Esophagus squamous epithelium (tissue), 5 donors: ENCODE measurements around the gene PRPF8. TPM values are rescaled to one million over a fixed set of nuclear protein-coding genes. Genes with fewer than 3 reads are reported as not detected.

ENCODE experiments used
- DNase-seq: peaks from one replicate; lab custom pipeline; 2025; lab: John Stamatoyannopoulos, UW
- H3K27ac ChIP-seq, 4 donors: fragments of 200-600 bp; sonication (generic); one replicate each; pipeline ENCODE4 v1.5.1; 2016 to 2019; ENCODE audit warnings: mild to moderate bottlenecking in 1 of 4
- H3K27me3 ChIP-seq, 4 donors: fragments of 200-600 bp; sonication (generic); 1 replicate in 3 of 4; 2 replicates in 1 of 4; pipeline versions ENCODE4 v1.5.1 to v1.6.0; 2017 to 2021; ENCODE audit warnings: antibody characterized with exemption in 1 of 4
- H3K36me3 ChIP-seq, 3 donors: fragments of 200-600 bp; sonication (generic); one replicate each; pipeline ENCODE4 v1.5.1; 2016 to 2019
- H3K4me1 ChIP-seq, 3 donors: fragments of 200-600 bp; sonication (generic); one replicate each; pipeline ENCODE4 v1.5.1; 2017 to 2019
- H3K4me3 ChIP-seq, 4 donors: fragments of 200-600 bp; sonication (generic); 1 replicate in 3 of 4; 2 replicates in 1 of 4; pipeline ENCODE4 v1.5.1; 2016 to 2019; ENCODE audit warnings: mild to moderate bottlenecking in 2 of 4, moderate library complexity in 1 of 4
- H3K9me3 ChIP-seq, 3 donors: fragments of 200-600 bp; sonication (generic); one replicate each; pipeline ENCODE4 v1.5.1; 2016 to 2019
- POLR2A ChIP-seq, 4 donors: fragments of 450-650 bp; IDR thresholded peaks; one replicate each; pipeline ENCODE4 v1.6.1; 2017; ENCODE audit warnings: antibody characterized with exemption in 4 of 4, mild to moderate bottlenecking in 4 of 4, moderate library complexity in 3 of 4
- WGBS, 2 donors: methylation state at CpG; one replicate each; pipeline ENCODE4 v1.1.5; 2018; 5-methylcytosine and 5-hydroxymethylcytosine counted together
- intact Hi-C: fragments of 100-400 bp; cut with DNase I; formaldehyde crosslinking; loops from one replicate; pipeline ENCODE4 v1.15.0; 2022
- total RNA-seq, 4 donors: library from RNA; depleted of rRNA; stranded (reverse); fragments of >200 nt; gene quantifications; one replicate each; pipeline ENCODE4 v1.1.0, GENCODE V29; 2016
- TF ChIP-seq, protein P1 (sequence below), 6 experiments: fragments of 450-650 bp in 4 of 6; fragments of 200-600 bp in 2 of 6; sonication (generic) in 2 of 6; IDR thresholded peaks; one replicate each; pipeline ENCODE4 v1.5.1; 2016 to 2019; ENCODE audit warnings: antibody characterized with exemption in 6 of 6, mild to moderate bottlenecking in 4 of 6, moderate library complexity in 4 of 6
- donor health status: DM: yes; HTN: yes; CAD: no.

Gene PRPF8
- total RNA-seq, 4 donors from 2014 or later = 112 to 157 (median 145) TPM

DNA sequence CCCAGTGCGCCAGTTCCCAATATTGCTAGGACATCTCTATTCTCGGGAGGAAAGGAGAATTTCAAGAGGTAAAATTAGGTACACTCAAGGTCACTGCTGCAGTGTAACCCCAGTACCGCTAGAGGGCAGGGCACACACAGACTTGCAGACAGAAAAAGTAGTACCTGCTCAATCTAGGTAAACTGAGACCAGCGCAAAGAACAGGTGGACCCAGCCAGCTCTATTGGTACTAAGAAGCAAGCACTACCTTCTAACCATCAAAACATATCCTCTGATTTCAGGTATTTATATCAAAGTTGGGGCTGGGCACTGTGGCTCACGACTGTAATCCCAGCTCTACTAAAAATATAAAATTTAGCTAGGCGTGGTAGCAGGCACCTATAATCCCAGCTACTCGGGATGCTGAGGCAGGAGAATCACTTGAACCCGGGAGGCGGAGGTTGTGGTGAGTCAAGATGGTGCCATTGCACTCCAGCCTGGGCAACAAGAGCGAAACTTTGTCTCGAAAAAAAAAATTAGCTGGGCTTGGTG lies 36.3 kb upstream of the PRPF8 start:
- Histone ChIP-seq H3K4me1 (peaks cover 32 to 63% (median 40%) of the 10 kb centered on the region in 3 donors), H3K36me3 (peaks cover 0 to 2% (median 0%) of the 10 kb centered on the region in 3 donors), H3K27ac (peak overlapping the region in 2 of 4 donors; percentile 10 to 33), H3K4me3 (no peak overlapping the region), H3K9me3 (no peaks in the 10 kb centered on the region), H3K27me3 (no peaks in the 10 kb centered on the region)
- no peak for DNase-seq
- TF ChIP-seq, protein P1, sequence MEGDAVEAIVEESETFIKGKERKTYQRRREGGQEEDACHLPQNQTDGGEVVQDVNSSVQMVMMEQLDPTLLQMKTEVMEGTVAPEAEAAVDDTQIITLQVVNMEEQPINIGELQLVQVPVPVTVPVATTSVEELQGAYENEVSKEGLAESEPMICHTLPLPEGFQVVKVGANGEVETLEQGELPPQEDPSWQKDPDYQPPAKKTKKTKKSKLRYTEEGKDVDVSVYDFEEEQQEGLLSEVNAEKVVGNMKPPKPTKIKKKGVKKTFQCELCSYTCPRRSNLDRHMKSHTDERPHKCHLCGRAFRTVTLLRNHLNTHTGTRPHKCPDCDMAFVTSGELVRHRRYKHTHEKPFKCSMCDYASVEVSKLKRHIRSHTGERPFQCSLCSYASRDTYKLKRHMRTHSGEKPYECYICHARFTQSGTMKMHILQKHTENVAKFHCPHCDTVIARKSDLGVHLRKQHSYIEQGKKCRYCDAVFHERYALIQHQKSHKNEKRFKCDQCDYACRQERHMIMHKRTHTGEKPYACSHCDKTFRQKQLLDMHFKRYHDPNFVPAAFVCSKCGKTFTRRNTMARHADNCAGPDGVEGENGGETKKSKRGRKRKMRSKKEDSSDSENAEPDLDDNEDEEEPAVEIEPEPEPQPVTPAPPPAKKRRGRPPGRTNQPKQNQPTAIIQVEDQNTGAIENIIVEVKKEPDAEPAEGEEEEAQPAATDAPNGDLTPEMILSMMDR (IDR thresholded peaks at IDR 0.05) = peak; percentile 87 to 98 (median 96)
- no peak for TF ChIP-seq POLR2A (IDR thresholded peaks at IDR 0.05)
- intact Hi-C loops = loop anchor here (5.0 to 10.0 kb wide), 2 partner anchors 61 to 144 kb away; no protein-coding TSS in a partner anchor
- WGBS, 2 donors = 29 to 37% methylated on average over 11 of the region's 11 CpGs

DNA sequence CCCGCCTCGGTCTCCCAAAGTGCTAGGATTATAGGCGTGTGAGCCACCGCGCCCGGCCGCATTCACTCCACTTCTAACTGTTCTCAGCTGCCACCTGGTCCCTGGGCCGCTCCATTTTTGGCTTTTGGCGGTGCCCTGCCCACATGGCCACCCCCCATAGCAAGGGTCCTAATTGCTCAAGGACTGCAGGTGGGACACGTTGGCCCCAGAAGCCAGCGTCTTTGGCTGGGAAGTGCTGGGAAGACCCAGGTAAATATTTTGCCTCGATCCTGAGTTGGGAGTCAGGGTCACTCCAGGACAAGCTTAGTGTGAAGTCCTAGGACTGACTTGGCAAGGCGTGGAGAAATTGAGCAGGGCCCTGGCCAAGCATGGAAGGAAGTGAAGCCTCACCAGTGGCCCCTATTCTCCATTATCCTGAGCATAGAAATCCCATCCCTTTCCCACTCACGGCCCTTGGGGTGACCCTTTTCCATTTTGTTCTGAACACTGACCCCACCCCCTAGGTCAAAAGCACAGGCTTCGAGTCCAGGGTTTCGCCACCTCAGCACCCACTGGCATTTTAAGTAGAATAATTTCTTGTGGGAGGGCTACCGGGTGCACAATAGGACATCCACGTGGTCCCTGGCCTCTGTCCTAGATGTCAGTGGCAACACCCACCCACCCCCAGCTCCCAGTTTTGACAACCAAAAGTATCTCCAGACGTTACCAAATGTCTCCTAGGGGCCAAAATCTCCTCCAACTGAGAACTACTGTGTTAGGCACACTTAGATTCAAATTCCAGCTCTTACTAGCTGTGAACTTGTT lies 33.9 kb upstream of the PRPF8 start:
- intact Hi-C loops = no loop called here
- peaks cover 26 to 62% (median 35%) of the 10 kb centered on the region in 3 donors for H3K4me1 ChIP-seq
- TF ChIP-seq POLR2A (IDR thresholded peaks at IDR 0.05) = no peak
- TF ChIP-seq, protein P1 (IDR thresholded peaks at IDR 0.05) = no peak

DNA sequence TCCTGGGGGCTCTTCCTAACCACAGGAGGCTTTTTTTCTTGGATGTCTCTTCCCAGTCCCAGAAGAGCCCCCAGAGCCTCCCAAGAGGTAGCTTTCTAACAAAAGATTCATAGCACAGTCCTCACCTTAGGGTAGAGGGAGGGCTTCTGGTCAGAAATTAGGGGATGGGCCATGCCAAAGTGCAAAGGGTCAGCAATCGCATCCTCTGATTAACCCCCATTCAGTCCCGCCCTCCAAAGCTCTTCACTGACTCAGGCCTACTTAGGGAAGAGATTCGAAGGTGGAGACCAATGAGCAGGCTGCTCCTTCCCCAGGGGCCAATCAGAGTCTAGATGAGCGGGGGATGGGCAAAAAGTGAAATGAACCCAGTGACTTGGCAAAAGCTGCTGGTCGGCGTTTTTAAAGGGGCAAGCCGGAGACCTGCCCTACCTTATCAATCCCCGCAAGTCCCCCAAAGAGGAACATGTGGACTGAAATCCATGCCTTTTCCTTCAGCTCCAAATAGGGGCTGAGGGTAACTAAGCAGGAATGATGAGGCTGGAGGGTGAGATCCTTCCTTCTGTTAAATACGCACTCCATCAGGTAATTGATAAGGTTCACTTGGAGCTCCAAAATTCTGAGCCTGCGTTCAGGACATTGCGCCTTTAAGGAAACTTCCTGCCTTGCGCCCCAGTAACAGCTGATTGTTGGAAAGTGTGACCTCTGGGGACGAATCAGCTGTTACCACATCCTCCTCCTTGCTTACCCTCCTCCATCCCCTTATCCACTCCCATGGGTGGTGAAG lies 32.4 kb upstream of the PRPF8 start:
- peaks cover 30 to 66% (median 38%) of the 10 kb centered on the region in 3 donors for H3K4me1 ChIP-seq
- no peaks in the 10 kb centered on the region for H3K27me3 ChIP-seq
- intact Hi-C loops = no loop called here
- no peaks in the 10 kb centered on the region for H3K9me3 ChIP-seq
- H3K36me3 ChIP-seq = peaks cover 8 to 20% (median 14%) of the 10 kb centered on the region in 3 donors
- peak; percentile 67 for DNase-seq
- TF ChIP-seq, protein P1 (IDR thresholded peaks at IDR 0.05) = no peak
- peak in 2 of 4 donors; percentile 48 to 71 for TF ChIP-seq POLR2A (IDR thresholded peaks at IDR 0.05)
- 1% methylated on average over 10 to 13 of the region's 13 CpGs for WGBS, 2 donors
- H3K4me3 ChIP-seq = peak overlapping the region; percentile 56 to 100 (median 67)
- peak overlapping the region; percentile 97 to 100 (median 99) for H3K27ac ChIP-seq

More for the DNA sequence above, 33.9 kb upstream of the PRPF8 start:
- H3K27me3 ChIP-seq = no peaks in the 10 kb centered on the region
- peaks cover 0 to 5% (median 0%) of the 10 kb centered on the region in 3 donors for H3K36me3 ChIP-seq
- no peak overlapping the region for H3K4me3 ChIP-seq
- 84 to 86% methylated on average over 14 to 17 of the region's 19 CpGs for WGBS, 2 donors
- no peak for DNase-seq
- H3K27ac ChIP-seq = peak overlapping the region; percentile 97 to 100 (median 99)
- H3K9me3 ChIP-seq = no peaks in the 10 kb centered on the region

DNA sequence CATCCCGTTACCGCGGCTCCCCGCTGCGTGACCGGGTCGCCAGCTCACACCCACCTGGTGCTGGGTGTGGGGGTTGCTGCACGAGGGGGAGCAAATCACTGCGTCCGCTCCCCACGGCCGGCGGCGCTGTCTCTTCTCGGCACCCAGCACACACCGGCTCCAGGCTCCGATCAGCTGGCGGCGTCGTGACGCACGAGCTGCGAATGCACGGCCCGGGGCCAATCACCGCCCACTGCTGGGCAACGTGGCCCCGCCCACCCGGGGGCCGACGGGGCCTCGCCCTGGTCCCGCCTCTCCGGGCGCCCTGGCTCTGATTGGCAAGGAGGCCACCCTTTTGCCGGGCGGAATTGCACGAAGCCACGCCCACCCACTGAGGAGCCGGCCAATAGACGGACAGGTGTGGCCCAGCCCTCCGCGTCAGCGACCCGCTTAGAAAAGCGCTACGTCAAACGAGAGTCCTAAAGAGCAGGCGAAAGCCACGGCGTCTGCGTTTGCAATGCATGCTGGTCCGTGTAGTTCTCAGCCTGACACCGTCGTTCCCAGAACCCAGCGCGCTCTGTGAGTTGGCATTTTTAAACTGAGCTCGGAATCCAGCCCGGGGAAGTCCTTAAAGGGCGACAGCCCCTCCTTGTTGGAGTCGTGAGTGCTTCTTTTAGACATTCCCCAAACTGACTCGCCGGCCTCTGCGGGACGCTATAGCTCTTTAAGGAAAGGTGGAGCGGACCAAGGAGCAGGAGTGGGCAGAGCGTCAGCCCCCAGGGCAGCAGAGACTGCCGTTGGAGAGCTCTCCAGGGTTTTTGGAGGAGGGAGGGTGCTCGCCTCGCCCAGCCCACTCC lies 31.6 kb upstream of the PRPF8 start:
- intact Hi-C loops = no loop called here
- Histone ChIP-seq H3K4me1 (peaks cover 30 to 69% (median 39%) of the 10 kb centered on the region in 3 donors), H3K9me3 (no peaks in the 10 kb centered on the region), H3K27ac (peak overlapping the region; percentile 97 to 100 (median 100)), H3K27me3 (no peaks in the 10 kb centered on the region), H3K36me3 (peaks cover 8 to 27% (median 14%) of the 10 kb centered on the region in 3 donors), H3K4me3 (peak overlapping the region; percentile 86 to 100 (median 91))
- TF ChIP-seq POLR2A (IDR thresholded peaks at IDR 0.05) = peak; percentile 48 to 100 (median 99)
- TF ChIP-seq, protein P1 (IDR thresholded peaks at IDR 0.05) = peak in 4 of 6 experiments; percentile 1 to 32 (median 18)
- WGBS, 2 donors = 0 to 1% methylated on average over 10 to 26 of the region's 70 CpGs
- peak; percentile 99 for DNase-seq
